OCI-LY1 (cell line): ENCODE measurements around the gene MAB21L4.

Source experiments
- CTCF ChIP-seq: fragments of 200-600 bp; sonication (generic), shearing (Covaris generic); IDR thresholded peaks from 2 replicates; pipeline ENCODE4 v1.5.1; 2017; ENCODE audit warnings: mild to moderate bottlenecking, antibody characterized with exemption, low read length, moderate library complexity, mixed read lengths
- EZH2 ChIP-seq: fragments of 200-600 bp; sonication (generic), shearing (Covaris generic); IDR thresholded peaks from 2 replicates; pipeline ENCODE4 v1.8.0; 2017; ENCODE audit warnings: borderline replicate concordance, mixed run types, mild to moderate bottlenecking, antibody characterized with exemption, low read length, moderate library complexity, mixed read lengths

- TF ChIP-seq CTCF (no peak), EZH2 (no peak)
Observed at GRCh38 chr2:240892925-240893324, 3.0 kb downstream of the MAB21L4 start.
